ENCODE results near the gene BRINP3.

GRCh38 chr1:190312763-190313162 lies 164.9 kb downstream of the BRINP3 start:
- TF ChIP-seq, protein P1, sequence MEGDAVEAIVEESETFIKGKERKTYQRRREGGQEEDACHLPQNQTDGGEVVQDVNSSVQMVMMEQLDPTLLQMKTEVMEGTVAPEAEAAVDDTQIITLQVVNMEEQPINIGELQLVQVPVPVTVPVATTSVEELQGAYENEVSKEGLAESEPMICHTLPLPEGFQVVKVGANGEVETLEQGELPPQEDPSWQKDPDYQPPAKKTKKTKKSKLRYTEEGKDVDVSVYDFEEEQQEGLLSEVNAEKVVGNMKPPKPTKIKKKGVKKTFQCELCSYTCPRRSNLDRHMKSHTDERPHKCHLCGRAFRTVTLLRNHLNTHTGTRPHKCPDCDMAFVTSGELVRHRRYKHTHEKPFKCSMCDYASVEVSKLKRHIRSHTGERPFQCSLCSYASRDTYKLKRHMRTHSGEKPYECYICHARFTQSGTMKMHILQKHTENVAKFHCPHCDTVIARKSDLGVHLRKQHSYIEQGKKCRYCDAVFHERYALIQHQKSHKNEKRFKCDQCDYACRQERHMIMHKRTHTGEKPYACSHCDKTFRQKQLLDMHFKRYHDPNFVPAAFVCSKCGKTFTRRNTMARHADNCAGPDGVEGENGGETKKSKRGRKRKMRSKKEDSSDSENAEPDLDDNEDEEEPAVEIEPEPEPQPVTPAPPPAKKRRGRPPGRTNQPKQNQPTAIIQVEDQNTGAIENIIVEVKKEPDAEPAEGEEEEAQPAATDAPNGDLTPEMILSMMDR (conservative IDR thresholded peaks at IDR 0.05; ENCODE audit: low read depth, low read length) = no peak
- no peak for TF ChIP-seq EZH2 (IDR thresholded peaks at IDR 0.05; ENCODE audit: borderline replicate concordance, low read depth, low read length, poor library complexity, severe bottlenecking)
